Spleen (tissue), 11 donors: ENCODE results near the gene MX2. TPM values are rescaled to one million over a fixed set of nuclear protein-coding genes. Genes with fewer than 3 reads are reported as not detected.

ENCODE experiments used
- DNase-seq: peaks from one replicate; pipeline ENCODE4 v3.0.0-alpha.2; 2020
- H3K27ac ChIP-seq, 8 donors: fragments of 200-600 bp; sonication (generic) in 7 of 8; 1 replicate in 4 of 8; 2 replicates in 4 of 8; pipeline versions ENCODE4 v1.5.0 to v1.8.0; 2016 to 2021; ENCODE audit warnings: inconsistent platforms in 4 of 8, mild to moderate bottlenecking in 4 of 8, moderate library complexity in 1 of 8
- H3K27me3 ChIP-seq, 7 donors: fragments of 200-600 bp; sonication (generic) in 6 of 7; replicated peaks in 1 of 7; 1 replicate in 4 of 7; 2 replicates in 3 of 7; pipeline versions ENCODE4 v1.5.0 to v1.8.0; 2016 to 2021; ENCODE audit warnings: inconsistent platforms in 3 of 7, mild to moderate bottlenecking in 1 of 7
- H3K36me3 ChIP-seq, 6 donors: fragments of 200-600 bp; sonication (generic) in 5 of 6; 1 replicate in 4 of 6; 2 replicates in 2 of 6; pipeline versions ENCODE4 v1.5.0 to v1.8.0; 2016 to 2021; ENCODE audit warnings: inconsistent platforms in 2 of 6
- H3K4me1 ChIP-seq, 6 donors: fragments of 200-600 bp; sonication (generic) in 5 of 6; 1 replicate in 3 of 6; 2 replicates in 3 of 6; pipeline versions ENCODE4 v1.5.0 to v1.8.0; 2016 to 2021; ENCODE audit warnings: inconsistent platforms in 3 of 6
- H3K4me3 ChIP-seq, 8 donors: fragments of 200-600 bp; sonication (generic) in 7 of 8; 1 replicate in 4 of 8; 2 replicates in 4 of 8; pipeline versions ENCODE4 v1.5.0 to v1.8.0; 2016 to 2021; ENCODE audit warnings: inconsistent platforms in 4 of 8, mild to moderate bottlenecking in 4 of 8, moderate library complexity in 2 of 8
- H3K9me3 ChIP-seq, 8 donors: fragments of 200-600 bp; sonication (generic) in 7 of 8; 1 replicate in 4 of 8; 2 replicates in 4 of 8; pipeline versions ENCODE4 v1.5.0 to v1.8.0; 2016 to 2021; ENCODE audit warnings: inconsistent platforms in 4 of 8
- POLR2A ChIP-seq, 3 donors: fragments of 450-650 bp; IDR thresholded peaks; one replicate each; pipeline ENCODE4 v1.5.1; 2017; ENCODE audit warnings: antibody characterized with exemption in 3 of 3, mild to moderate bottlenecking in 1 of 3
- POLR2AphosphoS5 ChIP-seq, 3 donors: sonication (generic); formaldehyde crosslinking; IDR thresholded peaks; one replicate each; pipeline ENCODE4 v1.5.1; 2017; ENCODE audit warnings: antibody characterized with exemption in 3 of 3
- WGBS, 5 donors: extraction: QIAGEN DNeasy Blood & Tissue Kit in 3 of 5; methylation state at CpG; one replicate each; pipeline versions ENCODE4 v1.1.5 to v1.1.7; 2013 to 2018; 5-methylcytosine and 5-hydroxymethylcytosine counted together
- intact Hi-C: fragments of 100-400 bp; cut with DNase I; formaldehyde crosslinking; loops from one replicate; pipeline ENCODE4 v1.15.0; 2023; ENCODE audit warnings: low total_unique reads
- polyA plus RNA-seq, 3 donors: library from polyadenylated mRNA; stranded (reverse); fragments of 200-250 nt; gene quantifications; one replicate each; pipeline ENCODE4 v1.2.1, GENCODE V29; 2013
- total RNA-seq, 7 donors: library from RNA; depleted of rRNA in 3 of 7; stranded (reverse); fragments of >200 nt in 3 of 7; fragmentation: NEBNext Ultra II Directional in 4 of 7; extraction: Animal tissue kit (Norgen Biotek cat#: 25700) in 4 of 7; gene quantifications; one replicate each; pipeline versions ENCODE4 v1.1.0 to v1.2.1, GENCODE V29; 2016 to 2021
- TF ChIP-seq, protein P1 (sequence below), 11 experiments: fragments of 200-600 bp in 7 of 11; fragments of 450-650 bp in 4 of 11; sonication (generic) in 4 of 11; IDR thresholded peaks in 8 of 11; conservative IDR thresholded peaks in 3 of 11; 1 replicate in 7 of 11; 2 replicates in 4 of 11; pipeline versions ENCODE4 v1.4.0 to v1.8.0; 2016 to 2021; ENCODE audit warnings: antibody characterized with exemption in 11 of 11, inconsistent platforms in 4 of 11, mild to moderate bottlenecking in 1 of 11
- donor health status: healthy with polysubstance abuse.
- donor health status: DM: no; HTN: no; CAD: no; lungs with moderate emphysema.
- donor health status: DM: no; HTN: no; CAD: no.
- donor health status: Bipolar disorder and iron deficiency.
- donor health status: healthy.
- donor health status: DM: no; HTN: no; CAD: no.
- donor health status: DM: yes; HTN: yes; CAD: no.

The MX2 gene
- total and polyA plus RNA-seq, 10 donors = 20.0 to 109 (median 71.8) TPM

DNA sequence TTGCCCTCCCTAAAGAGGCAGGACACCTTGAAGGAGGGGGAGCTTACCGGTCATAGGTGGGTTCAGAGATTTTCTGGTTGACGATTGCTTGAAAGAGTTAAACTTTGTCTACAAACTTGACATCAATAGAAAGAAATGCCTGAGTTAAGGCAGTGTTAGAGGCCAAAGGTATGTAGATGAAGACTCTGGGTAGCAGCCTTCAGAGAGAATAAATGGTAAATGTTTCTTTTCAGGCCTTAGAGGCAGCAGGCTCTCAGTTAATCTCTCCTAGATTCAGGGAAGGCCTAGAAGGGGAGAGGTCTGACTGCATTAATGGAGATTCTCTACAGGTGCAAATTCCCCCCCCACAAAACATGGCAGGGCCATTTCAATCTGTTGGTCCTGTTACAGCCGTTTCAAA lies 91.9 kb downstream of the MX2 start:
- no peak for DNase-seq
- TF ChIP-seq, protein P1, sequence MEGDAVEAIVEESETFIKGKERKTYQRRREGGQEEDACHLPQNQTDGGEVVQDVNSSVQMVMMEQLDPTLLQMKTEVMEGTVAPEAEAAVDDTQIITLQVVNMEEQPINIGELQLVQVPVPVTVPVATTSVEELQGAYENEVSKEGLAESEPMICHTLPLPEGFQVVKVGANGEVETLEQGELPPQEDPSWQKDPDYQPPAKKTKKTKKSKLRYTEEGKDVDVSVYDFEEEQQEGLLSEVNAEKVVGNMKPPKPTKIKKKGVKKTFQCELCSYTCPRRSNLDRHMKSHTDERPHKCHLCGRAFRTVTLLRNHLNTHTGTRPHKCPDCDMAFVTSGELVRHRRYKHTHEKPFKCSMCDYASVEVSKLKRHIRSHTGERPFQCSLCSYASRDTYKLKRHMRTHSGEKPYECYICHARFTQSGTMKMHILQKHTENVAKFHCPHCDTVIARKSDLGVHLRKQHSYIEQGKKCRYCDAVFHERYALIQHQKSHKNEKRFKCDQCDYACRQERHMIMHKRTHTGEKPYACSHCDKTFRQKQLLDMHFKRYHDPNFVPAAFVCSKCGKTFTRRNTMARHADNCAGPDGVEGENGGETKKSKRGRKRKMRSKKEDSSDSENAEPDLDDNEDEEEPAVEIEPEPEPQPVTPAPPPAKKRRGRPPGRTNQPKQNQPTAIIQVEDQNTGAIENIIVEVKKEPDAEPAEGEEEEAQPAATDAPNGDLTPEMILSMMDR (IDR thresholded peaks at IDR 0.05 in 8 of 11, conservative IDR thresholded peaks at IDR 0.05 in 3 of 11) = no peak
- TF ChIP-seq POLR2AphosphoS5 (IDR thresholded peaks at IDR 0.05) (no peak), POLR2A (IDR thresholded peaks at IDR 0.05) (no peak)
- Histone ChIP-seq H3K27me3 (no peaks in the 10 kb centered on the region), H3K27ac (no peak overlapping the region), H3K4me3 (no peak overlapping the region), H3K36me3 (peaks cover 0 to 100% (median 87%) of the 10 kb centered on the region in 6 donors), H3K9me3 (no peaks in the 10 kb centered on the region), H3K4me1 (no peaks in the 10 kb centered on the region)
- WGBS, 5 donors = 58 to 80% (median 62%) methylated on average over 3 of the region's 3 CpGs
- intact Hi-C loops = no loop called here

GRCh38 chr21:41458121-41458520 lies 96.3 kb downstream of the MX2 start:
- TF ChIP-seq POLR2AphosphoS5 (IDR thresholded peaks at IDR 0.05) (no peak), POLR2A (IDR thresholded peaks at IDR 0.05) (no peak)
- TF ChIP-seq, protein P1 (IDR thresholded peaks at IDR 0.05 in 8 of 11, conservative IDR thresholded peaks at IDR 0.05 in 3 of 11) = no peak
- Histone ChIP-seq H3K4me1 (peaks cover 0 to 17% (median 2%) of the 10 kb centered on the region in 6 donors), H3K27ac (no peak overlapping the region), H3K4me3 (no peak overlapping the region), H3K36me3 (peaks cover 0 to 71% (median 66%) of the 10 kb centered on the region in 6 donors), H3K9me3 (peaks cover 0 to under 1% (median 0%) of the 10 kb centered on the region in 8 donors), H3K27me3 (no peaks in the 10 kb centered on the region)
- DNase-seq = no peak
- WGBS, 5 donors = 88 to 94% (median 91%) methylated on average over 6 of the region's 6 CpGs
- intact Hi-C loops = no loop called here

- WGBS, 5 donors = 89 to 96% (median 92%) methylated on average over 14 to 22 of the region's 22 CpGs
- Histone ChIP-seq H3K27me3 (no peaks in the 10 kb centered on the region), H3K27ac (no peak overlapping the region), H3K4me1 (peaks cover 0 to 17% (median 2%) of the 10 kb centered on the region in 6 donors), H3K4me3 (no peak overlapping the region), H3K9me3 (peaks cover 0 to 5% (median 0%) of the 10 kb centered on the region in 8 donors), H3K36me3 (peaks cover 0 to 67% (median 62%) of the 10 kb centered on the region in 6 donors)
- no peak for DNase-seq
- intact Hi-C loops = no loop called here
- TF ChIP-seq POLR2AphosphoS5 (IDR thresholded peaks at IDR 0.05) (peak in 1 of 3 donors; percentile 38), POLR2A (IDR thresholded peaks at IDR 0.05) (no peak)
- TF ChIP-seq, protein P1 (IDR thresholded peaks at IDR 0.05 in 8 of 11, conservative IDR thresholded peaks at IDR 0.05 in 3 of 11) = no peak
Measured at GRCh38 chr21:41458559-41458958, 96.7 kb downstream of the MX2 start.

Other genes starting within 250 kb of the MX2 start
- gene BACE2, start 193.9 kb upstream of the MX2 start, total RNA-seq = 10 to 100 TPM; 44.3 to 54.7 (median 48.5) TPM
- 10 to 100 TPM; 19.4 to 23.6 (median 20.0) TPM for gene BACE2, start 193.9 kb upstream of the MX2 start, polyA plus RNA-seq
- gene FAM3B, start 45.2 kb upstream of the MX2 start, total RNA-seq = 1 to 10 TPM in 2 of 7 donors, under 1 TPM in 2, not detected in 3; 0.77 to 1.3 (median 1.0) TPM
- gene FAM3B, start 45.2 kb upstream of the MX2 start, polyA plus RNA-seq = 1 to 10 TPM; 1.4 to 1.9 (median 1.5) TPM
- gene MX1, start 64.2 kb downstream of the MX2 start, total RNA-seq = 100 to 1,000 TPM in 5 of 7 donors, 10 to 100 TPM in 2; 67.4 to 148 (median 118) TPM
- 10 to 100 TPM; 32.8 to 56.5 (median 36.3) TPM for gene MX1, start 64.2 kb downstream of the MX2 start, polyA plus RNA-seq
- gene TMPRSS2, start 146.1 kb downstream of the MX2 start, total RNA-seq = under 1 TPM in 2 of 7 donors, not detected in 5; 0.10 to 0.25 TPM
- under 1 TPM; 0.06 to 0.13 (median 0.07) TPM for gene TMPRSS2, start 146.1 kb downstream of the MX2 start, polyA plus RNA-seq